ENCODE results near the gene CTBP2.

DNA sequence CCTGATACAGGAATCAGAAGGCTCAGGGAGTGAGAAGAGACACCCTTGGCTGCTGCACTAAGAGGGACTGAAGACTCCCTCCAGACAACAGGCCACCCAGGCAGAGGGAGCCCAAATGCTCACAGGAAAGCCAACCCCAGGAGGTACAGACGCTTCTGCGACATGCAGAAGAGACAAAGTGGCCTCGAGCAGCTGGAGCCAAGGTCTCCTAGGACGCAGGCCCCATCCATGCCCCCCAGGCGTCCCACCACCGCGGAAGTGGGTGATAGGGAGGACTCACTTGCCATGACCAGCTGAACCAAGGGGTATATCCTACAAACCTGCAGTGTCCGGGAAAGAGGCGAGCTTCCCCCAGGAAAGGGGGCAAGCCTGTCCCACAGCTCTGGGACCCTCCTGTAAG, 56.9 kb downstream of the CTBP2 start:
- TF ChIP-seq, protein P1, sequence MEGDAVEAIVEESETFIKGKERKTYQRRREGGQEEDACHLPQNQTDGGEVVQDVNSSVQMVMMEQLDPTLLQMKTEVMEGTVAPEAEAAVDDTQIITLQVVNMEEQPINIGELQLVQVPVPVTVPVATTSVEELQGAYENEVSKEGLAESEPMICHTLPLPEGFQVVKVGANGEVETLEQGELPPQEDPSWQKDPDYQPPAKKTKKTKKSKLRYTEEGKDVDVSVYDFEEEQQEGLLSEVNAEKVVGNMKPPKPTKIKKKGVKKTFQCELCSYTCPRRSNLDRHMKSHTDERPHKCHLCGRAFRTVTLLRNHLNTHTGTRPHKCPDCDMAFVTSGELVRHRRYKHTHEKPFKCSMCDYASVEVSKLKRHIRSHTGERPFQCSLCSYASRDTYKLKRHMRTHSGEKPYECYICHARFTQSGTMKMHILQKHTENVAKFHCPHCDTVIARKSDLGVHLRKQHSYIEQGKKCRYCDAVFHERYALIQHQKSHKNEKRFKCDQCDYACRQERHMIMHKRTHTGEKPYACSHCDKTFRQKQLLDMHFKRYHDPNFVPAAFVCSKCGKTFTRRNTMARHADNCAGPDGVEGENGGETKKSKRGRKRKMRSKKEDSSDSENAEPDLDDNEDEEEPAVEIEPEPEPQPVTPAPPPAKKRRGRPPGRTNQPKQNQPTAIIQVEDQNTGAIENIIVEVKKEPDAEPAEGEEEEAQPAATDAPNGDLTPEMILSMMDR (optimal IDR thresholded peaks at IDR 0.05 in 1 of 3, IDR thresholded peaks at IDR 0.05 in 1 of 3, conservative IDR thresholded peaks at IDR 0.05 in 1 of 3; ENCODE audit: extremely low read depth in 1 of 3, insufficient read depth in 2 of 3, low read length in 3 of 3), result no peak
- TF ChIP-seq EZH2 (IDR thresholded peaks at IDR 0.05; ENCODE audit: low read length), result no peak

Data from keratinocyte (primary cell).